KOPT-K1 (cell line): ENCODE measurements around the gene IL15RA.
"Not testable (repeated sequence)": the region's sequence is repeated elsewhere in the genome, so short reads cannot be mapped to it uniquely, and the experiment has no call there.

ENCODE experiments used
- H3K27ac ChIP-seq: fragments of 200-600 bp; sonication (generic); 2 replicates; pipeline ENCODE4 v1.5.1; 2016; ENCODE audit warnings: antibody characterized with exemption, mild to moderate bottlenecking, low read depth, low read length; ENCODE audit not compliant: poor library complexity, severe bottlenecking
- H3K36me3 ChIP-seq: fragments of 200-600 bp; sonication (generic); 2 replicates; pipeline ENCODE4 v1.5.1; 2017; ENCODE audit warnings: antibody characterized with exemption, mild to moderate bottlenecking, low read length, moderate library complexity; ENCODE audit not compliant: insufficient read depth
- H3K9me3 ChIP-seq: fragments of 200-600 bp; sonication (generic); 2 replicates; pipeline ENCODE4 v1.5.1; 2017; ENCODE audit warnings: antibody characterized with exemption, low read length, mild to moderate bottlenecking; ENCODE audit not compliant: insufficient read depth, poor library complexity, severe bottlenecking

The IL15RA gene

GRCh38 chr10:6011558-6011957, 34.2 kb upstream of the IL15RA start:
- Histone ChIP-seq H3K27ac (no peak overlapping the region), H3K9me3 (peaks cover 20% of the 10 kb centered on the region), H3K36me3 (no peaks in the 10 kb centered on the region)

GRCh38 chr10:6010569-6010968, 33.2 kb upstream of the IL15RA start:
- H3K9me3 ChIP-seq: peaks cover 20% of the 10 kb centered on the region
- no peaks in the 10 kb centered on the region for H3K36me3 ChIP-seq
- no peak overlapping the region for H3K27ac ChIP-seq

GRCh38 chr10:6009961-6010360, 32.6 kb upstream of the IL15RA start:
- H3K27ac ChIP-seq: no peak overlapping the region

GRCh38 chr10:6009150-6009549, 31.8 kb upstream of the IL15RA start:
- Histone ChIP-seq H3K27ac (no peak overlapping the region), H3K9me3 (peaks cover 20% of the 10 kb centered on the region), H3K36me3 (no peaks in the 10 kb centered on the region)

More at GRCh38 chr10:6009961-6010360, 32.6 kb upstream of the IL15RA start:
- Histone ChIP-seq H3K9me3 (peaks cover 20% of the 10 kb centered on the region), H3K36me3 (no peaks in the 10 kb centered on the region)

GRCh38 chr10:6008497-6009142, 31.3 kb upstream of the IL15RA start:
- H3K36me3 ChIP-seq: no peaks in the 10 kb centered on the region
- H3K9me3 ChIP-seq: peaks cover 20% of the 10 kb centered on the region
- H3K27ac ChIP-seq: no peak overlapping the region

GRCh38 chr10:6006991-6007390, 29.6 kb upstream of the IL15RA start:
- Histone ChIP-seq H3K27ac (no peak overlapping the region), H3K9me3 (peaks cover 20% of the 10 kb centered on the region), H3K36me3 (no peaks in the 10 kb centered on the region)

GRCh38 chr10:6006546-6006945, 29.2 kb upstream of the IL15RA start:
- Histone ChIP-seq H3K36me3 (no peaks in the 10 kb centered on the region), H3K9me3 (peaks cover 20% of the 10 kb centered on the region), H3K27ac (no peak overlapping the region)

- no peak overlapping the region for H3K27ac ChIP-seq
- H3K9me3 ChIP-seq: peaks cover 20% of the 10 kb centered on the region
- no peaks in the 10 kb centered on the region for H3K36me3 ChIP-seq
These were observed 28.6 kb upstream of the IL15RA start for GRCh38 chr10:6005856-6006395.

- peaks cover 20% of the 10 kb centered on the region for H3K9me3 ChIP-seq
- H3K36me3 ChIP-seq, H3K27ac ChIP-seq: not testable (repeated sequence)
These were observed 27.9 kb upstream of the IL15RA start for GRCh38 chr10:6005161-6005804.

- no peaks in the 10 kb centered on the region for H3K36me3 ChIP-seq
- peaks cover 14% of the 10 kb centered on the region for H3K9me3 ChIP-seq
- no peak overlapping the region for H3K27ac ChIP-seq
These were observed 25.6 kb upstream of the IL15RA start for GRCh38 chr10:6002809-6003510.

GRCh38 chr10:5999440-6000165, 22.3 kb upstream of the IL15RA start:
- no peak overlapping the region for H3K27ac ChIP-seq
- H3K9me3 ChIP-seq: no peaks in the 10 kb centered on the region
- H3K36me3 ChIP-seq: no peaks in the 10 kb centered on the region

GRCh38 chr10:5996696-5997095, 19.4 kb upstream of the IL15RA start:
- H3K36me3 ChIP-seq: no peaks in the 10 kb centered on the region
- no peak overlapping the region for H3K27ac ChIP-seq
- H3K9me3 ChIP-seq: peaks cover 8% of the 10 kb centered on the region

GRCh38 chr10:5992398-5992797, 15.1 kb upstream of the IL15RA start:
- Histone ChIP-seq H3K36me3 (no peaks in the 10 kb centered on the region), H3K9me3 (peaks cover 15% of the 10 kb centered on the region), H3K27ac (no peak overlapping the region)

GRCh38 chr10:5991708-5992107, 14.4 kb upstream of the IL15RA start:
- no peak overlapping the region for H3K27ac ChIP-seq
- H3K36me3 ChIP-seq: no peaks in the 10 kb centered on the region
- peaks cover 15% of the 10 kb centered on the region for H3K9me3 ChIP-seq

- Histone ChIP-seq H3K36me3 (no peaks in the 10 kb centered on the region), H3K9me3 (peaks cover 15% of the 10 kb centered on the region), H3K27ac (no peak overlapping the region)
These were observed 12.4 kb upstream of the IL15RA start for GRCh38 chr10:5989756-5990155.
